ENCODE data around the gene NUP210. TPM values are rescaled to one million over a fixed set of nuclear protein-coding genes. Genes with fewer than 3 reads are reported as not detected.
"Not testable (repeated sequence)": the region's sequence is repeated elsewhere in the genome, so short reads cannot be mapped to it uniquely, and the experiment has no call there.

The NUP210 gene
- total RNA-seq, 1 donor from 2014 or later: 3.7 TPM

DNA sequence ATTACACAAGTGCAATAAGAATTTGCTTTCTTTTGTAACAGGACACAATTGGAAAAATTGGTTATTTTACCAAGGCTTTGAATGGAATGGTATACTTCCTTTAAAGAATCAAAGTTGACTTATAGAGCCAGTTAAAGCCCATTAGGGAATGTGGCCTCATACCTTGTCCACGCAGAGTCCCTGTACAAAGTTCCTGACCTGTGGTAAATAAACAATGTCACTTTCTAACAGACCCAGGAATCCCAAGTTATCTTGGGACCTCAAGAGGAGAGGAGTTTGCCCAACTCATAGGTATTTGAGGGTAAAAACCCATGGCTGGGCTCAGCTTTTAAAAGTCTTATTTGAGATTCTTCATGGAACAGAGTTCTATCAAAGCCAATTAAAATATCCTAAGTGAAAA, 12.0 kb upstream of the NUP210 start:
- peaks cover 0 to 5% (median 0%) of the 10 kb centered on the region in 3 donors for H3K4me1 ChIP-seq (ENCODE audit: control insufficient read depth in 3 of 3, insufficient read depth in 3 of 3, low read length in 3 of 3)
- no peaks in the 10 kb centered on the region for H3K36me3 ChIP-seq (ENCODE audit: control insufficient read depth in 3 of 3, insufficient read depth in 3 of 3, low read length in 3 of 3)
- H3K4me3 ChIP-seq (ENCODE audit: low read length in 3 of 3): no peak overlapping the region
- peaks cover 0 to 3% (median 0%) of the 10 kb centered on the region in 3 donors for H3K27me3 ChIP-seq (ENCODE audit: control insufficient read depth in 3 of 3, insufficient read depth in 3 of 3, low read length in 3 of 3)
- H3K9me3 ChIP-seq (ENCODE audit: control insufficient read depth in 3 of 3, low read length in 3 of 3): no peaks in the 10 kb centered on the region
- no peak overlapping the region for H3K27ac ChIP-seq (ENCODE audit: low read depth, low read length)
- H3K9ac ChIP-seq (ENCODE audit: low read depth in 1 of 3, low read length in 3 of 3): no peak overlapping the region

DNA sequence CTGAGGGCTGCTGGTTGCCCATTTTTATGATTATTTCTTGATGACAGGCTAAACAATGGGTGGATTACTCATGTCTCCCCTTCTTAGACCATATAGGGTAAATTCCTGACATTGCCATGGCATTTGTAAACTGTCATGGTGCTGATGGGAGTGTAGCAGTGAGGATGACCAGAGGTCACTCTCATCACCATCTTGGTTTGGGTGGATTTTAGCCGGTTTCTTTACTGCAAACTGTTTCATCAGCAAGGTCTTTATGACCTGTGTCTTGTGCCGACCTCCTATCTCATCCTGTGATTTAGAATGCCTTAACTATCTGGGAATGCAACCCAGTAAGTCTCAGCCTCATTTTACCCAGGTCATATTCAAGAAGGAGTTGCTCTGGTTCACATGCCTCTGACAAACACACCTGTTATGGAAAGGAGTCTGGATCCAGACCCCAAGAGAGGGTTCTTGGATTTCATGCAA, 10.3 kb upstream of the NUP210 start:
- not testable (repeated sequence) for H3K4me3 ChIP-seq (ENCODE audit: low read length in 3 of 3); H3K27ac ChIP-seq (ENCODE audit: low read depth, low read length); H3K27me3 ChIP-seq (ENCODE audit: control insufficient read depth in 3 of 3, insufficient read depth in 3 of 3, low read length in 3 of 3); H3K36me3 ChIP-seq (ENCODE audit: control insufficient read depth in 3 of 3, insufficient read depth in 3 of 3, low read length in 3 of 3); H3K9ac ChIP-seq (ENCODE audit: low read depth in 1 of 3, low read length in 3 of 3); H3K9me3 ChIP-seq (ENCODE audit: control insufficient read depth in 3 of 3, low read length in 3 of 3); H3K4me1 ChIP-seq (ENCODE audit: control insufficient read depth in 3 of 3, insufficient read depth in 3 of 3, low read length in 3 of 3)

DNA sequence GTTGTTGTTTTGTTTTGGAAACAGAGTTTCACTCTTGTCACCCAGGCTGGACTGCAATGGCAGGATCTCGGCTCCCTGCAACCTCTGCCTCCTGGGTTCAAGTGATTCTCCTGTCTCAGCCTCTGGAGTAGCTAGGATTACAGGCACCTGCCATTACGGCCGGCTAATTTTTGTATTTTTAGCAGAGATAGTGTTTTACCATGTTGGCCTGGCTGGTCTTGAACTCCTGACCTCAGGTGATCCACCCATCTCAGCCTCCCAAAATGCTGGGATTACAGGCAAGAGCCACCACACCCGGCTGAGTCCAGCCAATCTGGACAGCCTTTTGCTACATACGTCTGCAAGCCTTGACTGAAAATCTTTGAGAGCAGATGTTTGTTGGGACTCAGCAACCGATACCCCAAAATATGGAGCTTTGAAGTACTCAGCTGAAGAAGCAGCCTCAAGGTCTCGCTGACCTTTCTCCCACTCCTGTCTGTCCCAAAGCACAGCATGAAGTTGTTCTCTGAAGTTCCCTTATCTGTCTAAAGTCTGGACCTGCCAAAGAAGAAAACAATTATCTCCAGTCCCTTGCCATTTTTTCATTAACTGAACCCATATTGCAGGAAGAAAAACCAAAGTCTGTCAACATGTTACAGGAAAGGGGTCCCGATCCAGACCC, 9.6 kb upstream of the NUP210 start:
- no peak overlapping the region for H3K4me3 ChIP-seq (ENCODE audit: low read length in 3 of 3)
- no peak overlapping the region for H3K27ac ChIP-seq (ENCODE audit: low read depth, low read length)
- peaks cover 0 to 5% (median 0%) of the 10 kb centered on the region in 3 donors for H3K4me1 ChIP-seq (ENCODE audit: control insufficient read depth in 3 of 3, insufficient read depth in 3 of 3, low read length in 3 of 3)
- H3K9me3 ChIP-seq (ENCODE audit: control insufficient read depth in 3 of 3, low read length in 3 of 3): no peaks in the 10 kb centered on the region
- H3K36me3 ChIP-seq (ENCODE audit: control insufficient read depth in 3 of 3, insufficient read depth in 3 of 3, low read length in 3 of 3): no peaks in the 10 kb centered on the region
- no peaks in the 10 kb centered on the region for H3K27me3 ChIP-seq (ENCODE audit: control insufficient read depth in 3 of 3, insufficient read depth in 3 of 3, low read length in 3 of 3)
- no peak overlapping the region for H3K9ac ChIP-seq (ENCODE audit: low read depth in 1 of 3, low read length in 3 of 3)

DNA sequence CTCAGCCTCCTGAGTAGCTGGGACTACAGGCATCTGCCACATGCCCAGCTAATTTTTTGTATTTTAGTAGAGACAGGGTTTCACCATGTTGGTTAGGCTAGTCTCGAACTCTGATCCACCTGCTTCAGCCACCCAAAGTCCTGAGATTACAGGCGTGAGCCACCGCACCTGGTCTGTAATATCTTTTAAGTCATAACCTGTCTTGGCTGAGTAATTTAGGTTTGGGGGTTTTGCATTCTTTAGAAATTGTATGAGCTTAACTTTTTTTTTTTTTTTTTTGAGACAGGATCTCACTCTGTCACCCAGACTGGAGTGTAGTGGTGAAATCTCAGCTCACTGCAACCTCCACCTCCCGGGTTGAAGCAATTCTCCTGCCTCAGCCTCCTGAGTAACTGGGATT, 8.6 kb upstream of the NUP210 start:
- not testable (repeated sequence) for H3K4me1 ChIP-seq (ENCODE audit: control insufficient read depth in 3 of 3, insufficient read depth in 3 of 3, low read length in 3 of 3); H3K4me3 ChIP-seq (ENCODE audit: low read length in 3 of 3); H3K36me3 ChIP-seq (ENCODE audit: control insufficient read depth in 3 of 3, insufficient read depth in 3 of 3, low read length in 3 of 3); H3K9me3 ChIP-seq (ENCODE audit: control insufficient read depth in 3 of 3, low read length in 3 of 3); H3K27ac ChIP-seq (ENCODE audit: low read depth, low read length); H3K9ac ChIP-seq (ENCODE audit: low read depth in 1 of 3, low read length in 3 of 3); H3K27me3 ChIP-seq (ENCODE audit: control insufficient read depth in 3 of 3, insufficient read depth in 3 of 3, low read length in 3 of 3)

DNA sequence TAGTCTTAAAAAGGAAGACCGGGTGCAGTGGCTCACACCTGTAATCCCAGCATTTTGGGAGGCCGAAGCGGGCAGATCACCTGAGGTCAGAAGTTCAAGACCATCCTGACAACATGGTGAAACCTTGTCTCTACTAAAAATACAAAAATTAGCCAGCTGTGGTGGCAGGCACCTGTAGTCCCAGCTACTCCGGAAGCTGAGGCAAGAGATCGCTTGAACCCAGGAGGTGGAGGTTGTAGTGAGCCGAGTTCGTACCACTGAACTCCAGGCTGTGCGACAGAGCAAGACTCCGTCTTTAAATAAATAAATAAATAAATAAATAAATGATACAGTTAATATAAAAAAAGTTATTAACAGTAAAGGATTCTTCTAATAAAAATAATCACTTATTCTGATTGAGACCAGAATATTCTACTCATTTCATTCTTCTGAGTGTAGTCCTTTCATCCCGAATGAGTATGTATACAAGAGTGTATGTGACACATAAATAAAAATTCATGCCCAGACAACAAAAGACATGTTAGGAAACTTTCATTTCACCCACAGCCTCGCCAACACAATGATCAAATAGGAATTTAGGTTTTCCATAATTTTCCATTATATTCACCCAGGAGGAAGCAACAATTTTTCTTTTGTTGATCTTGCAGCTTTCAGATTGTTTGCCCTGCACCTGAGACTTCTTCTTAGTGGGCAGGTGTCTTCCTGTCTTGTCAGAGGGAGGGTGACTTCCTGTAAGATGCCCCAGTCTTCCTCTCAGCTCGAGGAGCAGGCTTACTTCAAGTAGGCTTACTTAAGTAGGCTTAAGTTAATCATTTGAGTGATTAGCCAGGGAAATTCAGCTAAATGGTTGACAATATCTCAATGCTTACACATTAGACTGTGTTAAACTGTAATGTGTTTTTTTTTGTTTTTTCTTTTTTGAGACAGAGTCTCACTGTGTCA, 7.8 kb upstream of the NUP210 start:
- Histone ChIP-seq H3K9ac (ENCODE audit: low read depth in 1 of 3, low read length in 3 of 3) (no peak overlapping the region), H3K4me1 (ENCODE audit: control insufficient read depth in 3 of 3, insufficient read depth in 3 of 3, low read length in 3 of 3) (peaks cover 0 to 5% (median 0%) of the 10 kb centered on the region in 3 donors), H3K27me3 (ENCODE audit: control insufficient read depth in 3 of 3, insufficient read depth in 3 of 3, low read length in 3 of 3) (no peaks in the 10 kb centered on the region), H3K27ac (ENCODE audit: low read depth, low read length) (no peak overlapping the region), H3K4me3 (ENCODE audit: low read length in 3 of 3) (no peak overlapping the region), H3K9me3 (ENCODE audit: control insufficient read depth in 3 of 3, low read length in 3 of 3) (no peaks in the 10 kb centered on the region), H3K36me3 (ENCODE audit: control insufficient read depth in 3 of 3, insufficient read depth in 3 of 3, low read length in 3 of 3) (no peaks in the 10 kb centered on the region)

DNA sequence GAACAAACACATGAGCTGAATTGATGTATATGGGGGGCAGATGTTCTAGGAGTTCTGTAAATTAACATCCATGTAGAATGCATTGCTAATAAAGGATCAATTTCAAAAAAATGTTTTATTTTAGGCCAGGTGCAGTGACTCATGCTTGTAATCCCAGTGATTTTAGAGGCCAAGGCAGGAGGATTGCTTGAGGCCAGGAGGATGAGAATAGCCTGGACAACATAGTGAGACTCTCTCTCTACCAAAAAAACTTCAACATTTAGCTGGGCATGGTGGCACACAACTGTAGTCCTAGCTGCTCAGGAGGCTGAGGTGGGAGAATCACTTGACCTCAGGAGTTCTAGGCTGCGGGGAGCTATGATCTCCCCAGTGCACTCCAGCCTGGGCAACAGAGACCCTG, 6.5 kb upstream of the NUP210 start:
- Histone ChIP-seq H3K27ac (ENCODE audit: low read depth, low read length) (no peak overlapping the region), H3K9ac (ENCODE audit: low read depth in 1 of 3, low read length in 3 of 3) (no peak overlapping the region), H3K9me3 (ENCODE audit: control insufficient read depth in 3 of 3, low read length in 3 of 3) (no peaks in the 10 kb centered on the region), H3K27me3 (ENCODE audit: control insufficient read depth in 3 of 3, insufficient read depth in 3 of 3, low read length in 3 of 3) (no peaks in the 10 kb centered on the region), H3K36me3 (ENCODE audit: control insufficient read depth in 3 of 3, insufficient read depth in 3 of 3, low read length in 3 of 3) (no peaks in the 10 kb centered on the region), H3K4me1 (ENCODE audit: control insufficient read depth in 3 of 3, insufficient read depth in 3 of 3, low read length in 3 of 3) (peaks cover 0 to 5% (median 0%) of the 10 kb centered on the region in 3 donors), H3K4me3 (ENCODE audit: low read length in 3 of 3) (no peak overlapping the region)

DNA sequence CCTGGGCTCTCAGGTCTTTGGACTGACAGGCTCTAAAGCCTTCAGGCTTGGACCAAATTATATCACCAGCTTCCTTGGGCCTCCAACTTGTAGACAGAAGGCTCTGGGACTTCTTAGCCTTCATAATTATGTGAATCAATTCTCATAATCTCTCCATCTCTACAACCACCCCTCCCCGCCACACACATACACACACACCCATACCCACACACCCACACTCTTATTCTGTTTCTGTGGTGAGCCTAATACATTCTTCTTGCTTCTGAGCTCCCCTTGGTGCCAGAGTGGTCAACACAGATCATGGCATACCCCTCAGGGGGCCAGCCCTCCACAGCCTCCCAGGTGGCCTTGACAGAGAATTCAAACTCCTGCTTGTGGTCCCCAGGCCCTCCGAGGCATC, 5.6 kb upstream of the NUP210 start:
- Histone ChIP-seq H3K4me3 (ENCODE audit: low read length in 3 of 3) (no peak overlapping the region), H3K36me3 (ENCODE audit: control insufficient read depth in 3 of 3, insufficient read depth in 3 of 3, low read length in 3 of 3) (no peaks in the 10 kb centered on the region), H3K4me1 (ENCODE audit: control insufficient read depth in 3 of 3, insufficient read depth in 3 of 3, low read length in 3 of 3) (peaks cover 0 to 4% (median under 1%) of the 10 kb centered on the region in 3 donors), H3K27ac (ENCODE audit: low read depth, low read length) (no peak overlapping the region), H3K9me3 (ENCODE audit: control insufficient read depth in 3 of 3, low read length in 3 of 3) (no peaks in the 10 kb centered on the region), H3K27me3 (ENCODE audit: control insufficient read depth in 3 of 3, insufficient read depth in 3 of 3, low read length in 3 of 3) (peaks cover 0 to 3% (median 0%) of the 10 kb centered on the region in 3 donors), H3K9ac (ENCODE audit: low read depth in 1 of 3, low read length in 3 of 3) (no peak overlapping the region)

DNA sequence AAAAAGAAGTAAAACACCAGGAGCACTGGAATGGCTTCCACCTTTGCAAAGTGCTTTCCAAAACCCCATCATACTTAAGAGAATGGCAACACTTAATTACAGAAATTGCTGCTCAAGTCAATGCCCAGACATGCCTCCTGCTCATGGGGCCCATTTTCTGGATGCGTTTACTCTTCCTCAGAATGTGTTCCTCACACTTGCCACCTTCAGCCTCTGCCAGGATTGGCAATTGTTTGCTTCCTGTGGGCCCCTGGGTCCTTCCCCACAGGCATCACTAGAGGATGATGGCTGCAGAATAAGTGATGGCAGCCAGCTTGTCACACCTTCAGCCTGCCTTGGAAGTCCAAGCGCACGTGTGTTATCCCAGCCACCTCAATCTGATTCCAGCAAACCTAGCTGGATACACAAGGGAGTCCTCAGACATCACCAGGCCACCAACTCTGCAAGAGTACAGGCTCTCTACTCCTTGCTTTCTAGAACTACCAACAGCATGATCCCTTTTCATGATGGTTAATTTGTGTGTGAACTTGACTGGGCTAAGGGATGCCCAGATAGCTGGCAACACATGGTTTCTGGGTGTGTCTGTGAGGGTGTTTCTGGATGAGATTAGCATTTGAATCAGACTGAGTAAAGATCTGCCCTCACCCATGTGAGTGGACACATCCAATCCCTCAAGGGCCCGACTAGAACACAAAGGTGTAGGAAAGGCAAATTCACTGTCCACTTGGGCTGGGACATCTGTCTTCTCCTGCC, 4.9 kb upstream of the NUP210 start:
- H3K9me3 ChIP-seq (ENCODE audit: control insufficient read depth in 3 of 3, low read length in 3 of 3): no peaks in the 10 kb centered on the region
- peaks cover 0 to 5% (median 0%) of the 10 kb centered on the region in 3 donors for H3K27me3 ChIP-seq (ENCODE audit: control insufficient read depth in 3 of 3, insufficient read depth in 3 of 3, low read length in 3 of 3)
- H3K4me3 ChIP-seq (ENCODE audit: low read length in 3 of 3): no peak overlapping the region
- H3K27ac ChIP-seq (ENCODE audit: low read depth, low read length): no peak overlapping the region
- no peak overlapping the region for H3K9ac ChIP-seq (ENCODE audit: low read depth in 1 of 3, low read length in 3 of 3)
- peaks cover 3 to 4% (median 4%) of the 10 kb centered on the region in 3 donors for H3K4me1 ChIP-seq (ENCODE audit: control insufficient read depth in 3 of 3, insufficient read depth in 3 of 3, low read length in 3 of 3)
- H3K36me3 ChIP-seq (ENCODE audit: control insufficient read depth in 3 of 3, insufficient read depth in 3 of 3, low read length in 3 of 3): no peaks in the 10 kb centered on the region

DNA sequence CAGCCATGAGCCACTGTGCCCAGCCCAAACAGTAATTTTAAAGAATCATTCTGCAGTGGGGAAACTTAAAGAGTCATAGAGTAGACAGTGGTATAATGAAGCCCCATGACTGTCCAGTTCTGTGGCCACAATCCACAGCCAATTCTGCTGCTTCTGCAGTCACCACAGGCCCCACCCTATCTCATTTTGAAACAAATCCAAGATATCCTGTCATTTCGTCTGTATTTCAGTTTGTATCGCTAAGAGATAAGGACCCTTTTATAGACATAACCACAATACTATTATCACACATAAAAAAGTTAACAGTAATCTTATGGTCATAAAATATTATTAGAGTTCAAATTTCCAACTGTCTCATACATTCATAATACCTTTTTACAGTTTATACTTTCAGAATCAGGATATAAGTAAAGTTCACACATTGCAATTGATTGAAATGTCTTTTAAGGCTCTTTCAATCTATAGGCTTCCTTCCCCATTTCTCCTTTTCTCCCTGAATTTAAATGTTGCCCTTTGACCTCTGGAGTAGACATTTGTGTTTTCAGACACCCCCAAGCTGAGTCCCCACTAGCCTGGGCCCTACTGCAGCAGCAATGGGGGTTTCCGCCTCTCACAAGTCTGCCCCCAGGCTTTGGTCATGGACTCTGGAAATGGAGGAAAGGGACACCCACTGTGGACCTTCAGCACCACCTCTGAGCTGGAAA, 4.2 kb upstream of the NUP210 start:
- Histone ChIP-seq H3K9me3 (ENCODE audit: control insufficient read depth in 3 of 3, low read length in 3 of 3) (no peaks in the 10 kb centered on the region), H3K4me1 (ENCODE audit: control insufficient read depth in 3 of 3, insufficient read depth in 3 of 3, low read length in 3 of 3) (peaks cover 5 to 6% (median 6%) of the 10 kb centered on the region in 3 donors), H3K27ac (ENCODE audit: low read depth, low read length) (no peak overlapping the region), H3K9ac (ENCODE audit: low read depth in 1 of 3, low read length in 3 of 3) (no peak overlapping the region), H3K27me3 (ENCODE audit: control insufficient read depth in 3 of 3, insufficient read depth in 3 of 3, low read length in 3 of 3) (peaks cover 0 to 5% (median 0%) of the 10 kb centered on the region in 3 donors), H3K4me3 (ENCODE audit: low read length in 3 of 3) (no peak overlapping the region), H3K36me3 (ENCODE audit: control insufficient read depth in 3 of 3, insufficient read depth in 3 of 3, low read length in 3 of 3) (no peaks in the 10 kb centered on the region)

All from skeletal muscle tissue (tissue), 4 donors.